ENCODE data around the gene KRTAP26-1.

DNA sequence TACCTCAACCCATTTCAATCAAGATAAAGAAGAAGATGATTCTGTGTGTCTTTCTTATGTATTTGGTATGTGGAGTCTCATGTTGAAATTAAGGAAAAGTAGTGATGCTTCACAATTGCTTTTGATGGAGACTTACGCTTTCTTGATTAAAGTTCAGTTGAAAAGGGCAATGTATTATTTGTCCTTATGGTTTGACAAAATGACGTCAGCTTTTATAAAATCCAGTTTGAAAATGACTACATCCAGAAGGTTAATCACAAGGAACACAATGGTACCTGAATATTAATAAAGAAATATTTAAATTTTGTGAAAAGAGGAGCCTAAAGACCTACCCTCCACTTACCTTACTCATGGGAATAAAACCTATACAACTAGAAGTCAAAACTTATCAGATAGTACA is 4.4 kb downstream of the KRTAP26-1 start:
- TF ChIP-seq, protein P1, sequence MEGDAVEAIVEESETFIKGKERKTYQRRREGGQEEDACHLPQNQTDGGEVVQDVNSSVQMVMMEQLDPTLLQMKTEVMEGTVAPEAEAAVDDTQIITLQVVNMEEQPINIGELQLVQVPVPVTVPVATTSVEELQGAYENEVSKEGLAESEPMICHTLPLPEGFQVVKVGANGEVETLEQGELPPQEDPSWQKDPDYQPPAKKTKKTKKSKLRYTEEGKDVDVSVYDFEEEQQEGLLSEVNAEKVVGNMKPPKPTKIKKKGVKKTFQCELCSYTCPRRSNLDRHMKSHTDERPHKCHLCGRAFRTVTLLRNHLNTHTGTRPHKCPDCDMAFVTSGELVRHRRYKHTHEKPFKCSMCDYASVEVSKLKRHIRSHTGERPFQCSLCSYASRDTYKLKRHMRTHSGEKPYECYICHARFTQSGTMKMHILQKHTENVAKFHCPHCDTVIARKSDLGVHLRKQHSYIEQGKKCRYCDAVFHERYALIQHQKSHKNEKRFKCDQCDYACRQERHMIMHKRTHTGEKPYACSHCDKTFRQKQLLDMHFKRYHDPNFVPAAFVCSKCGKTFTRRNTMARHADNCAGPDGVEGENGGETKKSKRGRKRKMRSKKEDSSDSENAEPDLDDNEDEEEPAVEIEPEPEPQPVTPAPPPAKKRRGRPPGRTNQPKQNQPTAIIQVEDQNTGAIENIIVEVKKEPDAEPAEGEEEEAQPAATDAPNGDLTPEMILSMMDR (conservative IDR thresholded peaks at IDR 0.05): no peak
- no peak for TF ChIP-seq EZH2 (IDR thresholded peaks at IDR 0.05; ENCODE audit: low read depth)

Data from PC-9 (cell line).